GM12865 (cell line): Measurements from ENCODE around the gene GRAMD1B.

Experiments used
- DNase-seq: peaks from one replicate; pipeline ENCODE4 v3.0.0; 2010; ENCODE audit warnings: low read depth
- H3K4me3 ChIP-seq: 2 replicates; pipeline ENCODE4 v1.5.1; 2011; ENCODE audit warnings: mild to moderate bottlenecking, low read depth, low read length, control low read depth
- TF ChIP-seq, protein P1 (sequence below): IDR thresholded peaks from 2 replicates; pipeline ENCODE4 v1.5.1; 2011; ENCODE audit warnings: low read length, control low read depth, low read depth, inconsistent platforms; ENCODE audit not compliant: insufficient read depth; ENCODE audit errors: missing control alignments

GRAMD1B gene

DNA sequence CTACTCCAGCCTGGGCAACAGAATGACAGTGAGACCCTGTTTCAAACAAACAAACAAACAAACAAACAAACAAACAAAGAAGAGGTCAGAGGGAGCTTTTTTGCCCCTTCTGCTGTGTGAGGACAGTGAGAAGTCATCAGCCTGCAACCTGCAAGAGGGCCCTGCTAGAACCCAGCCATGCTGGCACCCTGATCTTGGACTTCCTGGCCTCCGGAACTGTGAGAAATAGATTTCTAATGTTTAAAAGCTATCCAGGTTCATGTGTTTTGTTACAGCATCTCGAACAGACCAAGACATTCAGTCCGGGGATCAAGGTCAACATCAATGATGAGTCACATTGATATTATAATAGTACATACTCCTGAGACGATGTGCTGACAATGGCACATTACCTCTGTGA is 41.4 kb upstream of the GRAMD1B start:
- H3K4me3 ChIP-seq: no peak overlapping the region
- no peak for DNase-seq
- TF ChIP-seq, protein P1, sequence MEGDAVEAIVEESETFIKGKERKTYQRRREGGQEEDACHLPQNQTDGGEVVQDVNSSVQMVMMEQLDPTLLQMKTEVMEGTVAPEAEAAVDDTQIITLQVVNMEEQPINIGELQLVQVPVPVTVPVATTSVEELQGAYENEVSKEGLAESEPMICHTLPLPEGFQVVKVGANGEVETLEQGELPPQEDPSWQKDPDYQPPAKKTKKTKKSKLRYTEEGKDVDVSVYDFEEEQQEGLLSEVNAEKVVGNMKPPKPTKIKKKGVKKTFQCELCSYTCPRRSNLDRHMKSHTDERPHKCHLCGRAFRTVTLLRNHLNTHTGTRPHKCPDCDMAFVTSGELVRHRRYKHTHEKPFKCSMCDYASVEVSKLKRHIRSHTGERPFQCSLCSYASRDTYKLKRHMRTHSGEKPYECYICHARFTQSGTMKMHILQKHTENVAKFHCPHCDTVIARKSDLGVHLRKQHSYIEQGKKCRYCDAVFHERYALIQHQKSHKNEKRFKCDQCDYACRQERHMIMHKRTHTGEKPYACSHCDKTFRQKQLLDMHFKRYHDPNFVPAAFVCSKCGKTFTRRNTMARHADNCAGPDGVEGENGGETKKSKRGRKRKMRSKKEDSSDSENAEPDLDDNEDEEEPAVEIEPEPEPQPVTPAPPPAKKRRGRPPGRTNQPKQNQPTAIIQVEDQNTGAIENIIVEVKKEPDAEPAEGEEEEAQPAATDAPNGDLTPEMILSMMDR: no peak

GRCh38 chr11:123390146-123390545 is 39.9 kb upstream of the GRAMD1B start:
- no peak overlapping the region for H3K4me3 ChIP-seq
- TF ChIP-seq, protein P1: no peak
- no peak for DNase-seq

GRCh38 chr11:123391646-123392348 is 38.3 kb upstream of the GRAMD1B start:
- TF ChIP-seq, protein P1: no peak
- H3K4me3 ChIP-seq: no peak overlapping the region
- no peak for DNase-seq

DNA sequence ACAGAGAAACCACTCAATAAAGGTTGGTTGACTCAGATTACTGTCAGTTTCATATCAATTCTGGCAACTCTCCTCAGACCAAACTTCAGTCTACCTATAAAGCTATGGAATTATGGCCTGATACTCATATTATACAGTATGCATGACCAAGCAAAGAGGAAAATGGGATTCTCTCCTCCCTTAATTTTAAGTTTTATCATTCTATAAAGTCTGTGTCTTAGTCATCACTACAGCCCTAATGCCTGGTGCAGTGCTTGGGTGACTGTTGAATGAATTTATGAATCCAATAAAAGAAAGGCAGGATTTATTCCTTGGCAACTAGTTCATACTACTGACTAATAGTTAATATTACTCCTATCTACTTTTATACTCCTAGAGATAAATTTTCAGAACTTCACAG is 37.6 kb upstream of the GRAMD1B start:
- no peak overlapping the region for H3K4me3 ChIP-seq
- TF ChIP-seq, protein P1: no peak
- no peak for DNase-seq

GRCh38 chr11:123392844-123393243 is 37.2 kb upstream of the GRAMD1B start:
- DNase-seq: peak; percentile 58
- no peak overlapping the region for H3K4me3 ChIP-seq
- TF ChIP-seq, protein P1: no peak

GRCh38 chr11:123393312-123393927 is 36.6 kb upstream of the GRAMD1B start:
- peak; percentile 82 for DNase-seq
- H3K4me3 ChIP-seq: peak overlapping the region; percentile 16
- TF ChIP-seq, protein P1: no peak
